GM06990 (cell line): ENCODE results near the gene RNF145.

Experiments used
- DNase-seq: peaks from one replicate; pipeline ENCODE4 v3.0.0-alpha.2; 2011; ENCODE audit not compliant: insufficient read length; ENCODE audit errors: extremely low read depth
- H3K27me3 ChIP-seq: replicated peaks from 2 replicates; pipeline ENCODE4 v1.6.0; 2011; ENCODE audit warnings: low read length; ENCODE audit not compliant: control insufficient read depth, insufficient read depth
- H3K36me3 ChIP-seq: 2 replicates; pipeline ENCODE4 v1.5.1; 2011; ENCODE audit warnings: low read length; ENCODE audit not compliant: control insufficient read depth, insufficient read depth
- H3K4me3 ChIP-seq: replicated peaks from 2 replicates; pipeline ENCODE4 v1.5.1; 2011; ENCODE audit warnings: low read depth, mild to moderate bottlenecking, control low read depth, low read length
- TF ChIP-seq, protein P1 (sequence below): IDR thresholded peaks from 2 replicates; pipeline ENCODE4 v1.5.1; 2011; ENCODE audit warnings: low read length, control low read depth, mild to moderate bottlenecking, inconsistent platforms; ENCODE audit not compliant: insufficient read depth, poor library complexity, severe bottlenecking

Gene RNF145

GRCh38 chr5:159112436-159112835, 96.9 kb downstream of the RNF145 start:
- Histone ChIP-seq H3K36me3 (no peaks in the 10 kb centered on the region), H3K27me3 (no peaks in the 10 kb centered on the region), H3K4me3 (no peak overlapping the region)
- DNase-seq: no peak
- TF ChIP-seq, protein P1, sequence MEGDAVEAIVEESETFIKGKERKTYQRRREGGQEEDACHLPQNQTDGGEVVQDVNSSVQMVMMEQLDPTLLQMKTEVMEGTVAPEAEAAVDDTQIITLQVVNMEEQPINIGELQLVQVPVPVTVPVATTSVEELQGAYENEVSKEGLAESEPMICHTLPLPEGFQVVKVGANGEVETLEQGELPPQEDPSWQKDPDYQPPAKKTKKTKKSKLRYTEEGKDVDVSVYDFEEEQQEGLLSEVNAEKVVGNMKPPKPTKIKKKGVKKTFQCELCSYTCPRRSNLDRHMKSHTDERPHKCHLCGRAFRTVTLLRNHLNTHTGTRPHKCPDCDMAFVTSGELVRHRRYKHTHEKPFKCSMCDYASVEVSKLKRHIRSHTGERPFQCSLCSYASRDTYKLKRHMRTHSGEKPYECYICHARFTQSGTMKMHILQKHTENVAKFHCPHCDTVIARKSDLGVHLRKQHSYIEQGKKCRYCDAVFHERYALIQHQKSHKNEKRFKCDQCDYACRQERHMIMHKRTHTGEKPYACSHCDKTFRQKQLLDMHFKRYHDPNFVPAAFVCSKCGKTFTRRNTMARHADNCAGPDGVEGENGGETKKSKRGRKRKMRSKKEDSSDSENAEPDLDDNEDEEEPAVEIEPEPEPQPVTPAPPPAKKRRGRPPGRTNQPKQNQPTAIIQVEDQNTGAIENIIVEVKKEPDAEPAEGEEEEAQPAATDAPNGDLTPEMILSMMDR: no peak
